ENCODE data around the gene CEBPG.

CEBPG gene

DNA sequence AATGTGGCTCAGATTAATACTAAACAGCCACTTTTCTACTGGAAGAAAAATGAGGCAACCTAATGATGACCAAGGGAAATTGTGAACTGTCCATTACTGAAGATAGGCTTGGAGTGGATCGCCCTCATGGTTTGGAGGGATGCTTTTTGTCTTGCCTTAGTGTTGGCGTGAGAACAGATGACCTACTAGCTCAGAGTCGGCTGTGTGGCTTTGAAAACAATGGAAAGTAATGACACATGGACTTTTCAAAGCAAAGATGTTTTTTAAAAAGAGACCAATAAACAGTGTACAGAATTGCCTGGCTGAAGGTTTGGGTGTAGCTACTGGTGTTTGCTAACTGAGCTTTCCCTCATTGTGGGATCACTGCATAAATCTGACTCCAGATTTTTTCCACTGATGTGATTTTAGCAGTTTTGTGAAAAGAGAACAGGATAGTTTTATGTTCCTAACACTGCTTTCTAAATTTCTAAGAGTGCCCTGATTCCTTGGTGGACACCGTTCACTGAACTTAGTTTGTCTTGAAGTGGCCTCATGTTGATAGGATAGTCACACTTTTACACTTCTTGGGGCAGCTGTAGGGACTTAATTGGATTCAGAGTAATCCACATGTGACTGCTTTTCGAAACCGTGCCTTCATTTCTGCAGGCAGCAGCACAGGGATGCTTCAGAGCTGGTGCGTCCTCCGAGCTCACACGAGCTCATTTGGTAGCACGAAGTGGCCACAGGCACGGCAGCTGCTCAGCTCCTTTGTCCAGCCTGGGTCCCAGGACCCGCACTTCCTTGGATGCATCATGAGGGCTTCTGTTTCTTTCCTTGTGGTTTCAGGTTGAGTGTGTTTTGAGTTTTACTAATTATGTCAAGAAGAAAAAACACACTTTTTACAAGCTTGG lies 4.3 kb downstream of the CEBPG start:
- Histone ChIP-seq H3K27ac (ENCODE audit: poor library complexity, severe bottlenecking) (peak overlapping the region; percentile 83), H3K4me3 (ENCODE audit: severe bottlenecking) (no peak overlapping the region), H3K9me3 (ENCODE audit: severe bottlenecking) (no peaks in the 10 kb centered on the region), H3K27me3 (ENCODE audit: insufficient read depth, poor library complexity, severe bottlenecking) (no peaks in the 10 kb centered on the region), H3K4me1 (ENCODE audit: insufficient read depth, poor library complexity, severe bottlenecking) (peaks cover 27% of the 10 kb centered on the region), H3K36me3 (ENCODE audit: low read depth) (peaks cover 66% of the 10 kb centered on the region)
- TF ChIP-seq, protein P1, sequence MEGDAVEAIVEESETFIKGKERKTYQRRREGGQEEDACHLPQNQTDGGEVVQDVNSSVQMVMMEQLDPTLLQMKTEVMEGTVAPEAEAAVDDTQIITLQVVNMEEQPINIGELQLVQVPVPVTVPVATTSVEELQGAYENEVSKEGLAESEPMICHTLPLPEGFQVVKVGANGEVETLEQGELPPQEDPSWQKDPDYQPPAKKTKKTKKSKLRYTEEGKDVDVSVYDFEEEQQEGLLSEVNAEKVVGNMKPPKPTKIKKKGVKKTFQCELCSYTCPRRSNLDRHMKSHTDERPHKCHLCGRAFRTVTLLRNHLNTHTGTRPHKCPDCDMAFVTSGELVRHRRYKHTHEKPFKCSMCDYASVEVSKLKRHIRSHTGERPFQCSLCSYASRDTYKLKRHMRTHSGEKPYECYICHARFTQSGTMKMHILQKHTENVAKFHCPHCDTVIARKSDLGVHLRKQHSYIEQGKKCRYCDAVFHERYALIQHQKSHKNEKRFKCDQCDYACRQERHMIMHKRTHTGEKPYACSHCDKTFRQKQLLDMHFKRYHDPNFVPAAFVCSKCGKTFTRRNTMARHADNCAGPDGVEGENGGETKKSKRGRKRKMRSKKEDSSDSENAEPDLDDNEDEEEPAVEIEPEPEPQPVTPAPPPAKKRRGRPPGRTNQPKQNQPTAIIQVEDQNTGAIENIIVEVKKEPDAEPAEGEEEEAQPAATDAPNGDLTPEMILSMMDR (IDR thresholded peaks at IDR 0.05; ENCODE audit: poor library complexity, severe bottlenecking) = no peak
- no peak for ATAC-seq (ENCODE audit: low read depth)
- DNase-seq (ENCODE audit: low spot score) = no peak

DNA sequence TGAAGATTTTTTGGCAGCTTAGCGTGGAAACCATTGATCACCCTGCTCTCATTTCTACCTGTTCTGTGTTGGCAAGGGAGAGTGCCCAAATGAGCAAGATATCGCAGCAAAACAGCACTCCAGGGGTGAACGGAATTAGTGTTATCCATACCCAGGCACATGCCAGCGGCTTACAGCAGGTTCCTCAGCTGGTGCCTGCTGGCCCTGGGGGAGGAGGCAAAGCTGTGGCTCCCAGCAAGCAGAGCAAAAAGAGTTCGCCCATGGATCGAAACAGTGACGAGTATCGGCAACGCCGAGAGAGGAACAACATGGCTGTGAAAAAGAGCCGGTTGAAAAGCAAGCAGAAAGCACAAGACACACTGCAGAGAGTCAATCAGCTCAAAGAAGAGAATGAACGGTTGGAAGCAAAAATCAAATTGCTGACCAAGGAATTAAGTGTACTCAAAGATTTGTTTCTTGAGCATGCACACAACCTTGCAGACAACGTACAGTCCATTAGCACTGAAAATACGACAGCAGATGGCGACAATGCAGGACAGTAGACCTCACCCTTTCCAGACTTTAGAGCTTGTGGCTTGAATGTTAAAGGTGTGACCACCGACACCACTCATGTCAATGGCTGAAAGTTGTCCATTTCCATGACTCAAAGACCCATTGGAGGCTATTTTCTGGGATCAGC lies 5.8 kb downstream of the CEBPG start:
- TF ChIP-seq, protein P1 (IDR thresholded peaks at IDR 0.05; ENCODE audit: poor library complexity, severe bottlenecking) = no peak
- Histone ChIP-seq H3K4me3 (ENCODE audit: severe bottlenecking) (no peak overlapping the region), H3K36me3 (ENCODE audit: low read depth) (peaks cover 76% of the 10 kb centered on the region), H3K27ac (ENCODE audit: poor library complexity, severe bottlenecking) (no peak overlapping the region), H3K4me1 (ENCODE audit: insufficient read depth, poor library complexity, severe bottlenecking) (peaks cover 27% of the 10 kb centered on the region), H3K9me3 (ENCODE audit: severe bottlenecking) (no peaks in the 10 kb centered on the region), H3K27me3 (ENCODE audit: insufficient read depth, poor library complexity, severe bottlenecking) (no peaks in the 10 kb centered on the region)
- DNase-seq (ENCODE audit: low spot score) (no peak), ATAC-seq (ENCODE audit: low read depth) (no peak)

DNA sequence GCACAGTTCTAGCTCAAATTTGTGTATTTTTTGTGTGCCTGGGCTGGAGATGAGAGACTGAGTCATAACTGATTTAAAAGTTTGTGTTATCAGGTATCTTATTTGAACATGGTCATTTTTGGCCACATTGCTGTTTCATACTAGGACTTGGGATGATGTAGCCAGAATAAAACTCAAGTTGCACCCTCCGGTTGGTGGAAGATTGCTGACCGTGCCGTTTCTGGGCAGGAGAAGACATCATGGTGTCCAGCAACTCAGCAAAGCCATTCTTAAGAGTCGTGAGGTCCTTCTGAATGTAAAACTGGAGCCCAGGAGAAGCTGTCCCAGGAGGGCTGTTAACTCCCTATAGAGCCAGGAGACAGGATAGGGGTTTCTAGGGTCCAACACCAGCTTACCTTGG lies 7.6 kb downstream of the CEBPG start:
- TF ChIP-seq, protein P1 (IDR thresholded peaks at IDR 0.05; ENCODE audit: poor library complexity, severe bottlenecking) = no peak
- DNase-seq (ENCODE audit: low spot score) = no peak
- no peaks in the 10 kb centered on the region for H3K9me3 ChIP-seq (ENCODE audit: severe bottlenecking)
- H3K27me3 ChIP-seq (ENCODE audit: insufficient read depth, poor library complexity, severe bottlenecking) = no peaks in the 10 kb centered on the region
- H3K36me3 ChIP-seq (ENCODE audit: low read depth) = peaks cover 72% of the 10 kb centered on the region
- H3K4me1 ChIP-seq (ENCODE audit: insufficient read depth, poor library complexity, severe bottlenecking) = peaks cover 15% of the 10 kb centered on the region
- no peak for ATAC-seq (ENCODE audit: low read depth)
- no peak overlapping the region for H3K4me3 ChIP-seq (ENCODE audit: severe bottlenecking)
- no peak overlapping the region for H3K27ac ChIP-seq (ENCODE audit: poor library complexity, severe bottlenecking)

DNA sequence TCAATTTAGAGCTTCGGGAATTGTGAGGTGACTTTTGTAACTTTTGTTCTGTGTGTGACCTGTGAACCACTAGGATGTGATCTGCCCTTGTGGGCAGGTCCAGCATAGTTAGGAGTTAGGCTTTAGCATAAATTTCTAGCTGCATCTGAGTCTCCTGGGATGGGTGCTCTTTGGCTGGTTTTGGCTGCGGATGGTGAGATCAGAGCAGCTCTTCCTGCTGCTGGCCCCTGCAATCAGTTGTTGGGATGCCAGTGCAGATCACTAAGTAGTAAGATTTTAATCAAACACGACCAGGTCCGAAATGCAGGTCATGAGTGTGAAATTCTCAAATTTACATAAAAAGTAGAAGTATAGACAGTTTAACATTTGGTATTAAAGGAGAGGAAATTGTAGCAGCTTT lies 8.5 kb downstream of the CEBPG start:
- Histone ChIP-seq H3K9me3 (ENCODE audit: severe bottlenecking) (no peaks in the 10 kb centered on the region), H3K4me3 (ENCODE audit: severe bottlenecking) (no peak overlapping the region), H3K4me1 (ENCODE audit: insufficient read depth, poor library complexity, severe bottlenecking) (peaks cover 6% of the 10 kb centered on the region), H3K27ac (ENCODE audit: poor library complexity, severe bottlenecking) (no peak overlapping the region), H3K36me3 (ENCODE audit: low read depth) (peaks cover 71% of the 10 kb centered on the region), H3K27me3 (ENCODE audit: insufficient read depth, poor library complexity, severe bottlenecking) (no peaks in the 10 kb centered on the region)
- ATAC-seq (ENCODE audit: low read depth) = no peak
- no peak for DNase-seq (ENCODE audit: low spot score)
- TF ChIP-seq, protein P1 (IDR thresholded peaks at IDR 0.05; ENCODE audit: poor library complexity, severe bottlenecking) = no peak

Measured in RWPE2 (cell line).